SU-DHL-6 (cell line): Measurements from ENCODE around the gene VEGFA.

ENCODE experiments used
- CTCF ChIP-seq: fragments of 200-600 bp; sonication (generic); IDR thresholded peaks from one replicate; pipeline ENCODE4 v1.5.1; 2017; ENCODE audit warnings: antibody characterized with exemption, mild to moderate bottlenecking, low read length, moderate library complexity; ENCODE audit not compliant: insufficient read depth, poor library complexity, severe bottlenecking
- EZH2phosphoT487 ChIP-seq: fragments of 200-600 bp; sonication (generic), shearing (Covaris generic); conservative IDR thresholded peaks from 2 replicates; pipeline ENCODE4 v1.6.1; 2018; ENCODE audit warnings: mild to moderate bottlenecking, antibody characterized with exemption, low read length, moderate library complexity, mixed read lengths

- TF ChIP-seq CTCF = no peak
- TF ChIP-seq EZH2phosphoT487 = no peak
Measured at GRCh38 chr6:43811733-43812099, 41.7 kb downstream of the VEGFA start.
